ENCODE data around the gene INMT. TPM values are rescaled to one million over a fixed set of nuclear protein-coding genes. Genes with fewer than 3 reads are reported as not detected.

The INMT gene
- total and polyA plus RNA-seq, 2 donors (not counting 1 experiment from before 2014, with no cell fraction given), result 0.15 TPM; not detected in 1

DNA sequence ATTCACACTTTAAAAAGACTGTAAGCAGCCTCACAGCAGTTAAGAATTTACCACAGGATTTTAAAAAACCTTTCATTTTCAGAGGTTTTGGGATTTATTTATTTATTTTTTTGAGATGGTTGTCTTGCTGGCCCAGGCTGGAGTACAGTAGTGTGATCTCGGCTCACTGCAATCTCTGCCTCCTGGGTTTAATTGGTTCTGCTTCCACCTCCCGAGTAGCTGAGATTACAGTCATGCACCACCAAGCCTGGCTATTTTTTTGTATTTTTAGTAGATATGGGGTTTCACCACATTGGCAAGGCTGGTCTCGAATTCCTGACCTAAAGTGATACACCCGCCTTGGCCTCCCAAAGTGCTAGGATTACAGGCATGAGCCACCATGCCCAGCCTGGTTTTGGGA is 38.4 kb downstream of the INMT start:
- DNase-seq (no peak), ATAC-seq (ENCODE audit: low read depth) (no peak)
- no peaks in the 10 kb centered on the region for H3K9me3 ChIP-seq (ENCODE audit: control extremely low read depth in 1 of 3, control insufficient read depth in 2 of 3, insufficient read depth in 1 of 3, low read length in 2 of 3)
- H3K27ac Mint-ChIP-seq, result no peak overlapping the region
- no peaks in the 10 kb centered on the region for H3K79me2 ChIP-seq (ENCODE audit: control insufficient read depth, insufficient read depth, low read length)
- TF ChIP-seq EZH2 (IDR thresholded peaks at IDR 0.05; ENCODE audit: borderline replicate concordance, insufficient read depth, low read depth, low read length, poor library complexity, severe bottlenecking), result no peak
- TF ChIP-seq, protein P1, sequence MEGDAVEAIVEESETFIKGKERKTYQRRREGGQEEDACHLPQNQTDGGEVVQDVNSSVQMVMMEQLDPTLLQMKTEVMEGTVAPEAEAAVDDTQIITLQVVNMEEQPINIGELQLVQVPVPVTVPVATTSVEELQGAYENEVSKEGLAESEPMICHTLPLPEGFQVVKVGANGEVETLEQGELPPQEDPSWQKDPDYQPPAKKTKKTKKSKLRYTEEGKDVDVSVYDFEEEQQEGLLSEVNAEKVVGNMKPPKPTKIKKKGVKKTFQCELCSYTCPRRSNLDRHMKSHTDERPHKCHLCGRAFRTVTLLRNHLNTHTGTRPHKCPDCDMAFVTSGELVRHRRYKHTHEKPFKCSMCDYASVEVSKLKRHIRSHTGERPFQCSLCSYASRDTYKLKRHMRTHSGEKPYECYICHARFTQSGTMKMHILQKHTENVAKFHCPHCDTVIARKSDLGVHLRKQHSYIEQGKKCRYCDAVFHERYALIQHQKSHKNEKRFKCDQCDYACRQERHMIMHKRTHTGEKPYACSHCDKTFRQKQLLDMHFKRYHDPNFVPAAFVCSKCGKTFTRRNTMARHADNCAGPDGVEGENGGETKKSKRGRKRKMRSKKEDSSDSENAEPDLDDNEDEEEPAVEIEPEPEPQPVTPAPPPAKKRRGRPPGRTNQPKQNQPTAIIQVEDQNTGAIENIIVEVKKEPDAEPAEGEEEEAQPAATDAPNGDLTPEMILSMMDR (IDR thresholded peaks at IDR 0.05), result no peak
- H3K4me2 ChIP-seq (replicated peaks; ENCODE audit: low read depth, low read length, poor library complexity, severe bottlenecking), result no peak overlapping the region
- no peak overlapping the region for H3K4me3 Mint-ChIP-seq
- CTCF ChIA-PET, result no interaction called here
- no peaks in the 10 kb centered on the region for H4K20me1 ChIP-seq (ENCODE audit: control insufficient read depth, insufficient read depth, low read length, poor library complexity, severe bottlenecking)
- no peak overlapping the region for H2AFZ ChIP-seq (ENCODE audit: insufficient read depth, low read depth, low read length, poor library complexity, severe bottlenecking)
- no peaks in the 10 kb centered on the region for H3K9me3 Mint-ChIP-seq (ENCODE audit: insufficient read depth)
- no peak overlapping the region for H3K4me3 ChIP-seq (ENCODE audit: control extremely low read depth in 1 of 5, extremely low read depth in 1 of 5, insufficient read depth in 1 of 5, low read depth in 2 of 5, low read length in 4 of 5)
- H3K4me1 Mint-ChIP-seq, result no peaks in the 10 kb centered on the region
- no peaks in the 10 kb centered on the region for H3K4me1 ChIP-seq (ENCODE audit: control insufficient read depth in 2 of 2, insufficient read depth in 2 of 2, low read length in 2 of 2)
- no peaks in the 10 kb centered on the region for H3K27me3 Mint-ChIP-seq
- H3K9ac ChIP-seq (ENCODE audit: low read length), result no peak overlapping the region
- no peaks in the 10 kb centered on the region for H3K36me3 ChIP-seq (replicated peaks in 1 of 2; ENCODE audit: control extremely low read depth in 1 of 2, control insufficient read depth in 1 of 2, extremely low read depth in 1 of 2, insufficient read depth in 2 of 2, low read length in 1 of 2)
- POLR2A ChIA-PET, result no interaction called here
- intact Hi-C loops (cut with micrococcal nuclease), result no loop called here
- WGBS (ENCODE audit: insufficient coverage), result 95% methylated on average over 3 of the region's 4 CpGs
- no peaks in the 10 kb centered on the region for H3K27me3 ChIP-seq (replicated peaks in 1 of 4; ENCODE audit: control extremely low read depth in 1 of 4, control insufficient read depth in 3 of 4, insufficient read depth in 4 of 4, low read length in 3 of 4)
- no peak overlapping the region for H3K27ac ChIP-seq (ENCODE audit: low read length in 2 of 2)

DNA sequence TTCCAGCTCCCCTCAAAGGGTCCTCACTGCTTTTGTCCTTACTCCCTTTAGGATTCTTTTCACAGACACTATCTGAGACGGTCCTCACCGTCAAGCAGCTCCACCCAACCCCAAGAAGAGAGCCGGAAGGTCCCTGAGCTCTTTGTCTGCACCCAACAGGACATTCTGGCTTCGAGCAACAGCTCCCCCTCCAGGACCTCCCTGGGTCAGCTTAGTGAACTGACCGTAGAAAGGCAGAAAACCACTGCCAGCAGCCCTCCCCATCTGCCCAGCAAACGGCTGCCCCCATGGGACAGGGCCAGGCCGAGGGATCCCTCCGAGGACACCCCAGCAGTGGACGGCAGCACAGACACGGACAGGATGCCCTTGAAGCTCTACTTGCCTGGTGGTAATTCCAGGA is 39.2 kb downstream of the INMT start:
- Histone ChIP-seq H4K20me1 (ENCODE audit: control insufficient read depth, insufficient read depth, low read length, poor library complexity, severe bottlenecking) (no peaks in the 10 kb centered on the region), H3K27ac (ENCODE audit: low read length in 2 of 2) (no peak overlapping the region), H3K4me3 (ENCODE audit: control extremely low read depth in 1 of 5, extremely low read depth in 1 of 5, insufficient read depth in 1 of 5, low read depth in 2 of 5, low read length in 4 of 5) (no peak overlapping the region), H3K4me1 (ENCODE audit: control insufficient read depth in 2 of 2, insufficient read depth in 2 of 2, low read length in 2 of 2) (no peaks in the 10 kb centered on the region), H3K9ac (ENCODE audit: low read length) (no peak overlapping the region), H3K4me2 (replicated peaks; ENCODE audit: low read depth, low read length, poor library complexity, severe bottlenecking) (no peak overlapping the region), H3K36me3 (replicated peaks in 1 of 2; ENCODE audit: control extremely low read depth in 1 of 2, control insufficient read depth in 1 of 2, extremely low read depth in 1 of 2, insufficient read depth in 2 of 2, low read length in 1 of 2) (no peaks in the 10 kb centered on the region), H3K27me3 (replicated peaks in 1 of 4; ENCODE audit: control extremely low read depth in 1 of 4, control insufficient read depth in 3 of 4, insufficient read depth in 4 of 4, low read length in 3 of 4) (no peaks in the 10 kb centered on the region), H3K79me2 (ENCODE audit: control insufficient read depth, insufficient read depth, low read length) (no peaks in the 10 kb centered on the region), H3K9me3 (ENCODE audit: control extremely low read depth in 1 of 3, control insufficient read depth in 2 of 3, insufficient read depth in 1 of 3, low read length in 2 of 3) (no peaks in the 10 kb centered on the region), H2AFZ (ENCODE audit: insufficient read depth, low read depth, low read length, poor library complexity, severe bottlenecking) (no peak overlapping the region)
- no peak for DNase-seq
- intact Hi-C loops (cut with micrococcal nuclease), result no loop called here
- H3K4me1 Mint-ChIP-seq, result no peaks in the 10 kb centered on the region
- no peak for ATAC-seq (ENCODE audit: low read depth)
- H3K4me3 Mint-ChIP-seq, result no peak overlapping the region
- H3K9me3 Mint-ChIP-seq (ENCODE audit: insufficient read depth), result no peaks in the 10 kb centered on the region
- TF ChIP-seq, protein P1 (IDR thresholded peaks at IDR 0.05), result no peak
- no peak for TF ChIP-seq EZH2 (IDR thresholded peaks at IDR 0.05; ENCODE audit: borderline replicate concordance, insufficient read depth, low read depth, low read length, poor library complexity, severe bottlenecking)
- no peak overlapping the region for H3K27ac Mint-ChIP-seq
- ChIA-PET POLR2A (no interaction called here), CTCF (no interaction called here)
- H3K27me3 Mint-ChIP-seq, result no peaks in the 10 kb centered on the region
- 97% methylated on average over 10 of the region's 10 CpGs for WGBS (ENCODE audit: insufficient coverage)
